GM23338 (cell line): ENCODE data around the gene HSF4.

ENCODE experiments used
- CTCF ChIP-seq, 2 experiments: fragments of 200-600 bp in 1 of 2; sonication (generic) in 1 of 2; conservative IDR thresholded peaks; 2 replicates each; pipeline versions ENCODE4 v1.5.1 to v1.6.1; 2016 to 2017; ENCODE audit warnings: antibody characterized with exemption in 2 of 2, low read depth in 2 of 2, mild to moderate bottlenecking in 2 of 2, moderate library complexity in 1 of 2
- EZH2phosphoT487 ChIP-seq: fragments of 200-600 bp; sonication (generic); IDR thresholded peaks from one replicate; pipeline ENCODE4 v1.8.1; 2018; ENCODE audit warnings: antibody characterized with exemption; ENCODE audit not compliant: unreplicated experiment
- POLR2AphosphoS5 ChIP-seq: IDR thresholded peaks from 2 replicates; pipeline ENCODE4 v1.6.1; 2016; ENCODE audit warnings: antibody characterized with exemption, low read depth

- no peak for TF ChIP-seq CTCF (conservative IDR thresholded peaks at IDR 0.05; ENCODE audit: low read depth in 2 of 2)
- no peak for TF ChIP-seq EZH2phosphoT487
- TF ChIP-seq POLR2AphosphoS5 = no peak
Measured at GRCh38 chr16:67116388-67117311, 47.9 kb upstream of the HSF4 start.
